Astrocyte (in vitro differentiated cells and primary cell): Measurements from ENCODE around the gene TAF4. TPM values are rescaled to one million over a fixed set of nuclear protein-coding genes. Genes with fewer than 3 reads are reported as not detected.

Source experiments
- DNase-seq: peaks from one replicate; pipeline ENCODE4 v3.0.0-alpha.2; 2010; ENCODE audit warnings: low read depth
- FAIRE-seq: peaks from 2 replicates; lab custom pipeline; 2011; peaks lifted over from hg19 to GRCh38; lab: Jason Lieb, UNC
- H2AFZ ChIP-seq: 2 replicates; pipeline ENCODE4 v1.6.0; 2012; ENCODE audit warnings: low read depth, low read length, inconsistent platforms
- H3K27ac ChIP-seq: 2 replicates; pipeline ENCODE4 v1.5.1; 2011; ENCODE audit warnings: low read depth, low read length, inconsistent platforms
- H3K27me3 ChIP-seq: 2 replicates; pipeline ENCODE4 v1.6.0; 2011; ENCODE audit warnings: low read length, inconsistent platforms; ENCODE audit not compliant: insufficient read depth
- H3K36me3 ChIP-seq: 2 replicates; pipeline ENCODE4 v1.5.1; 2011; ENCODE audit warnings: low read length, inconsistent platforms; ENCODE audit not compliant: insufficient read depth
- H3K4me1 ChIP-seq: 2 replicates; pipeline ENCODE4 v1.5.1; 2011; ENCODE audit warnings: low read length, inconsistent platforms; ENCODE audit not compliant: insufficient read depth
- H3K4me2 ChIP-seq: 2 replicates; pipeline ENCODE4 v1.6.0; 2012; ENCODE audit warnings: low read length, inconsistent platforms
- H3K4me3 ChIP-seq: 2 replicates; pipeline ENCODE4 v1.5.1; 2011; ENCODE audit warnings: low read depth, mild to moderate bottlenecking, low read length, inconsistent platforms; ENCODE audit not compliant: insufficient read depth
- H3K79me2 ChIP-seq: 2 replicates; pipeline ENCODE4 v1.6.0; 2012; ENCODE audit warnings: mild to moderate bottlenecking, low read length, inconsistent platforms; ENCODE audit not compliant: insufficient read depth
- H3K9ac ChIP-seq: 2 replicates; pipeline ENCODE4 v1.6.0; 2012; ENCODE audit warnings: mild to moderate bottlenecking, low read length, inconsistent platforms
- H3K9me3 ChIP-seq: 2 replicates; pipeline ENCODE4 v1.5.1; 2012; ENCODE audit warnings: low read depth, mild to moderate bottlenecking, low read length, inconsistent platforms; ENCODE audit not compliant: insufficient read depth
- H4K20me1 ChIP-seq: 2 replicates; pipeline ENCODE4 v1.6.0; 2012; ENCODE audit warnings: low read length, inconsistent platforms; ENCODE audit not compliant: insufficient read depth
- H3K27ac Mint-ChIP-seq: one replicate; pipeline ENCODE4 v1.8.0; 2021; ENCODE audit warnings: mild to moderate bottlenecking, mixed read lengths; ENCODE audit not compliant: unreplicated experiment
- H3K27me3 Mint-ChIP-seq: one replicate; pipeline ENCODE4 v1.8.0; 2021; ENCODE audit warnings: low read depth, mixed read lengths; ENCODE audit not compliant: unreplicated experiment
- H3K36me3 Mint-ChIP-seq: one replicate; pipeline ENCODE4 v1.8.0; 2021; ENCODE audit warnings: low read depth, mixed read lengths; ENCODE audit not compliant: unreplicated experiment
- H3K4me1 Mint-ChIP-seq: one replicate; pipeline ENCODE4 v1.8.0; 2021; ENCODE audit warnings: low read depth, mixed read lengths; ENCODE audit not compliant: unreplicated experiment
- H3K4me3 Mint-ChIP-seq: one replicate; pipeline ENCODE4 v1.8.0; 2021; ENCODE audit warnings: mild to moderate bottlenecking, moderate library complexity, mixed read lengths; ENCODE audit not compliant: unreplicated experiment
- H3K9me3 Mint-ChIP-seq: one replicate; pipeline ENCODE4 v1.8.0; 2021; ENCODE audit warnings: mild to moderate bottlenecking, mixed read lengths; ENCODE audit not compliant: unreplicated experiment
- CTCF ChIP-seq: IDR thresholded peaks from 2 replicates; pipeline ENCODE4 v1.5.1; 2011; ENCODE audit warnings: low read depth, mild to moderate bottlenecking, inconsistent platforms, low read length, moderate library complexity; ENCODE audit not compliant: insufficient read depth
- EZH2 ChIP-seq: IDR thresholded peaks from 2 replicates; pipeline ENCODE4 v1.6.1; 2012; ENCODE audit warnings: mild to moderate bottlenecking, low read length, inconsistent platforms; ENCODE audit not compliant: insufficient read depth
- total RNA-seq: library from RNA; stranded (reverse); gene quantifications from 2 replicates; pipeline ENCODE4 v1.2.1, GENCODE V29; 2021

TAF4 gene
- total RNA-seq, 1 donor from 2014 or later = 11.8 TPM

- H3K27ac Mint-ChIP-seq = no peak overlapping the region
- H2AFZ ChIP-seq = no peak overlapping the region
- no peaks in the 10 kb centered on the region for H3K79me2 ChIP-seq
- H3K9ac ChIP-seq = no peak overlapping the region
- no peaks in the 10 kb centered on the region for H3K27me3 Mint-ChIP-seq
- H3K4me2 ChIP-seq = no peak overlapping the region
- peaks cover 18% of the 10 kb centered on the region for H3K36me3 Mint-ChIP-seq
- H3K27ac ChIP-seq = no peak overlapping the region
- no peaks in the 10 kb centered on the region for H3K4me1 ChIP-seq
- no peak overlapping the region for H3K4me3 Mint-ChIP-seq
- no peaks in the 10 kb centered on the region for H3K36me3 ChIP-seq
- DNase-seq (no peak), FAIRE-seq (no peak)
- no peaks in the 10 kb centered on the region for H3K9me3 ChIP-seq
- H3K9me3 Mint-ChIP-seq = peaks cover 3% of the 10 kb centered on the region
- H3K27me3 ChIP-seq = no peaks in the 10 kb centered on the region
- no peaks in the 10 kb centered on the region for H3K4me1 Mint-ChIP-seq
- peaks cover 42% of the 10 kb centered on the region for H4K20me1 ChIP-seq
- no peak overlapping the region for H3K4me3 ChIP-seq
- TF ChIP-seq CTCF = peak; percentile 24
- TF ChIP-seq EZH2 = no peak
These were observed 84.8 kb downstream of the TAF4 start for GRCh38 chr20:61980647-61981583.

- peaks cover 3% of the 10 kb centered on the region for H3K9me3 Mint-ChIP-seq
- no peak for FAIRE-seq
- Histone ChIP-seq H4K20me1 (peaks cover 42% of the 10 kb centered on the region), H3K4me3 (no peak overlapping the region), H3K9ac (no peak overlapping the region), H2AFZ (no peak overlapping the region), H3K27me3 (no peaks in the 10 kb centered on the region), H3K36me3 (no peaks in the 10 kb centered on the region), H3K79me2 (no peaks in the 10 kb centered on the region), H3K4me2 (no peak overlapping the region), H3K27ac (no peak overlapping the region), H3K9me3 (no peaks in the 10 kb centered on the region), H3K4me1 (no peaks in the 10 kb centered on the region)
- H3K4me3 Mint-ChIP-seq = no peak overlapping the region
- no peak for DNase-seq
- no peak for TF ChIP-seq CTCF
- no peak for TF ChIP-seq EZH2
- no peak overlapping the region for H3K27ac Mint-ChIP-seq
- no peaks in the 10 kb centered on the region for H3K27me3 Mint-ChIP-seq
- H3K36me3 Mint-ChIP-seq = peaks cover 18% of the 10 kb centered on the region
- H3K4me1 Mint-ChIP-seq = no peaks in the 10 kb centered on the region
These were observed 85.7 kb downstream of the TAF4 start for GRCh38 chr20:61979701-61980635.
